ENCODE results near the gene TLR3. TPM values are rescaled to one million over a fixed set of nuclear protein-coding genes. Genes with fewer than 3 reads are reported as not detected.

The TLR3 gene
- total RNA-seq = 2.9 and 3.3 TPM in 2 replicates

GRCh38 chr4:186068581-186069348 is at the start of gene TLR3:
Gene TLR3, plus strand, starts transcription at chr4:186069156. Its CDS starts 7,464 bp downstream, at chr4:186076620.

DNA sequence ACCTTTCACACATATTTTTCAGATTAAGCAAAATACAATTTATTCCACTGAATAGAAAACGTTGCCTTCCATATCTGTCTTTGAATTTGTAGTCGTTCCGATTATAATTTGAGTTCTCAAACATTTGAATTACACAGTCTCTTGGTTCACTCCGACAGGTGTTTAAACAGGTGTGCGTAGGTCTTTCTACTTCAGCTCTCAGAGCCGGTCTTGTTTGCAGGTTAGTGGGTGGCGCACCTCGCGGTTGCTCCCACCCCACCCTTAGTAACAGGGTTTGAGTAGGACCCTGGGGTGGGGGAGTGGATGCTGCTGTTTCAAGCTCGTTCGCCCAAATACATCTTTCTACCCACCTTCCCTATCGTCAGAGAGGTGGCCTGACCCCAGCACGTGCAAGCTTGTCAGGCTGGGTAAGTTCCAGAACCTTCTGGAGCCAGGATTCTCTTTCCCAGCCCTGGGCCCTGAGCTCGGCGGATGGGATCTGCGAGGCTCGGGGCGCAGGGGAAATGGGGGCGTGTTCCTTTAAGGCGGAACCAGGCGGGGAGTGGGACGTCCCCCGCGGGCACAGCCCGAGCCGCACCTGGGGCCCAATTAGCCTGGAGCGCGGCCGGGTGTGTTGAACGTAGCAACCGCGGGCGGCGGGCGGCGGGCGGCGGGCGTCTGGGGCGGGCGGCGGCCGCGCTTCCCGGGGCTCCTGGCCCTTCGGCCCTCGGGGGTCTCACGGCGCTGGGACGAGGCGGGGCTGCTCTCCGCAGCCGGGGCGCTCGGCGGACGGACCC is 35.3 kb downstream of the TLR3 start, which contains the start of gene FAM149A:
Gene FAM149A (plus strand): TSS at position 591 of the 776 bp plus-strand sequence.

Small RNAs within 50 kb of the gene (small RNA-seq; reads per million reads assigned to genes)
- gene RF00322 (not detected), gene RNU4-64P (not detected)

Other genes starting within 250 kb of the TLR3 start
- gene FAM149A, start 35.5 kb downstream of the TLR3 start, total RNA-seq = not detected in 2 replicates
- 3.2 and 4.9 TPM in 2 replicates for gene CYP4V2, start 122.4 kb downstream of the TLR3 start, total RNA-seq
- gene KLKB1, start 158.4 kb downstream of the TLR3 start, total RNA-seq = not detected in 2 replicates
- gene F11, start 197.0 kb downstream of the TLR3 start, total RNA-seq = not detected in 2 replicates